K562 (cell line): ENCODE data around the gene CNOT6L. TPM values are rescaled to one million over a fixed set of nuclear protein-coding genes. Genes with fewer than 3 reads are reported as not detected.
A peak's percentile ranks its signal among the peaks of the same experiment; 100 is the strongest.

Experiments
- CREB5 ChIP-seq: fragments of 250-450 bp; sonication (Bioruptor Pico); IDR thresholded peaks from 2 replicates; pipeline ENCODE4 v1.5.0; 2020; ENCODE audit warnings: mild to moderate bottlenecking
- DDX20 ChIP-seq: fragments of 450-650 bp; IDR thresholded peaks from 2 replicates; pipeline ENCODE4 v1.6.1; 2016; ENCODE audit warnings: missing genetic modification characterization, low read depth, mild to moderate bottlenecking, missing compliant biosample characterization, moderate library complexity
- FOXJ3 ChIP-seq: sonication (generic); formaldehyde crosslinking; IDR thresholded peaks from 2 replicates; pipeline ENCODE4 v1.4.0; 2020; ENCODE audit warnings: mild to moderate bottlenecking, missing genetic modification reagents
- IRF9 ChIP-seq: fragments of 450-650 bp; IDR thresholded peaks from 2 replicates; pipeline ENCODE4 v1.6.1; 2016; ENCODE audit warnings: missing biosample characterization, missing genetic modification characterization
- LARP7 ChIP-seq: fragments of 450-650 bp; IDR thresholded peaks from 2 replicates; pipeline ENCODE4 v1.6.1; 2016
- MCM5 ChIP-seq: fragments of 450-650 bp; IDR thresholded peaks from 2 replicates; pipeline ENCODE4 v1.6.1; 2016; ENCODE audit warnings: low read depth
- PHB2 ChIP-seq: fragments of 450-650 bp; IDR thresholded peaks from 2 replicates; pipeline ENCODE4 v1.6.1; 2017; ENCODE audit warnings: low read depth
- RAD21 ChIP-seq, 2 experiments: fragments of 250-450 bp in 1 of 2; fragments of 450-650 bp in 1 of 2; sonication (Bioruptor Pico) in 1 of 2; formaldehyde crosslinking in 1 of 2; IDR thresholded peaks in 1 of 2; conservative IDR thresholded peaks in 1 of 2; 2 replicates each; pipeline versions ENCODE4 v1.4.0 to v1.8.0; 2020 to 2022; ENCODE audit warnings: mild to moderate bottlenecking in 2 of 2, moderate library complexity in 1 of 2
- SMARCA5 ChIP-seq: fragments of 450-650 bp; IDR thresholded peaks from 2 replicates; pipeline ENCODE4 v1.6.1; 2016
- TBP ChIP-seq: optimal IDR thresholded peaks from 2 replicates; pipeline ENCODE3; 2011; ENCODE audit warnings: low read depth, low read length, improper control_type of control experiment
- TFAM ChIP-seq: fragments of 250-450 bp; sonication (Bioruptor Pico); conservative IDR thresholded peaks from 2 replicates; pipeline ENCODE4 v1.5.0; 2021; ENCODE audit warnings: mild to moderate bottlenecking, moderate library complexity
- ZBTB12 ChIP-seq: fragments of 250-450 bp; sonication (Bioruptor Pico); IDR thresholded peaks from 2 replicates; pipeline ENCODE4 v1.4.0; 2020
- ZNF551 ChIP-seq: fragments of 250-450 bp; sonication (Bioruptor Pico); IDR thresholded peaks from 2 replicates; pipeline ENCODE4 v1.5.0; 2021; ENCODE audit warnings: mild to moderate bottlenecking, moderate library complexity
- polyA plus RNA-seq, 8 experiments: library from polyadenylated mRNA; depleted of rRNA in 4 of 8; stranded (reverse) in 5 of 8; unstranded in 3 of 8; fragments of >200 nt; fragmentation: Nextera tagmentation in 2 of 8; fragmentation: Illumina TruSeq in 1 of 8; extraction: Ambion mirVana in 2 of 8; extraction: Trizol in 1 of 8; gene quantifications; 2 replicates each; pipeline versions ENCODE4 v1.2.1 to v1.2.3, GENCODE V29; 2011 to 2014; ENCODE audit warnings: inconsistent platforms in 1 of 8, missing spikeins in 1 of 8
- total RNA-seq, 7 experiments: library from RNA; depleted of rRNA in 6 of 7; stranded (reverse); fragments of >200 nt in 6 of 7; fragmentation: Illumina TruSeq in 2 of 7; extraction: Trizol in 2 of 7; gene quantifications; 2 replicates each; pipeline versions ENCODE4 v1.2.1 to v1.2.3, GENCODE V29; 2011 to 2021; ENCODE audit warnings: low replicate concordance in 1 of 7
- TF ChIP-seq, protein P1 (sequence below): fragments of 450-650 bp; conservative IDR thresholded peaks from 2 replicates; pipeline ENCODE4 v1.6.1; 2016; ENCODE audit warnings: missing genetic modification characterization, low read depth, mild to moderate bottlenecking, missing compliant biosample characterization, moderate library complexity
- TF ChIP-seq, protein P2 (sequence below): fragments of 450-650 bp; IDR thresholded peaks from 2 replicates; pipeline ENCODE4 v1.6.1; 2016; ENCODE audit warnings: low read depth, mild to moderate bottlenecking, moderate library complexity
- TF ChIP-seq, protein P3 (sequence below): fragments of 250-450 bp; sonication (Bioruptor Pico); IDR thresholded peaks from 2 replicates; pipeline ENCODE4 v1.4.0; 2020

The CNOT6L gene
- total and polyA plus RNA-seq, 9 of the 15 experiments (the other 6 are each of a cell fraction or from before 2014, with no cell fraction given): 3.7 to 27.9 (median 6.5) TPM

DNA sequence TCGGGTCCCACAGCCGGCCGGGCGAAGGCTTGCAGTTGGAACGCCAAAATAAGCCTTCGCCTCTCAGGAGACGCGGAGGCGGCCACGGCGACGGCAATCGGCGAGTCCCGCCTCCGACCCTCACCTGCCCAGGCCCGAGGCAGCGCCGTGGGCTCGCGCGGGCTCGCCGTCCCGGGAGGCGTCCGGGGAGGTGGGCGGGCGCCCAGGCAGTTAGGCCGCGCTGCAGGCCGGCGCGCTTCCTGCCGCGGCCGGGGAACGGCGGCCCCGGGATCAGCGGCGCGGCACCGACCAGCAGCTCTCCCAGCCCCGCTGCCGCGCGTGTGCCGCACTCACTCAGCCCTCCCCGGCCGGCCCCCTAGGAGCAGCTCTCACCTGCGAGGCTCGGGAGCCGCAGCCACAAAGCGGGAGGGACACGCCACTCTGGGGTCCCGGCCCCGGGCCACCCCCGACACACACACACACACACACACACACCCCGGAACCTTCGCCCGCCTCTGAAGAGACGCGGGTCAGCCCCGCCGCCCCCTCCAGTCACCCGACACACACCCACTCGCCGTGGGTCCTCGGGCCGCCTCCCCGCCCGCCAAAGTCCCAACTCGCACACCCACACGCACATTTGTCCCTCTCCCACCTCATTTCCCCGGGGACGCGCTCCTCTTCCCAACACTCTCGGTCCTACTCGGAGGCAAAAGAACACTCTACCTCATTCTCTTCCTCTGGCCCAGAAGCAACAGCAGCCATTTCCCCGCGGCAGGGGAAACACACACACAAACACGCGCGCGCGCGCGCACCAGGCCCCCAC lies at the start of gene CNOT6L (continued):
- TF ChIP-seq SMARCA5 (no peak), TFAM (CRISPR knock-in tag) (no peak), FOXJ3 (CRISPR knock-in tag) (no peak), LARP7 (0 out of 2 replicates have a peak, but pooled peaks have one; percentile 48), ZBTB12 (CRISPR knock-in tag) (no peak), RAD21 (CRISPR knock-in tag; conservative IDR thresholded peaks at IDR 0.05 in 1 of 2, IDR thresholded peaks at IDR 0.05 in 1 of 2) (no peak), TBP (no peak), IRF9 (no peak), PHB2 (no peak), DDX20 (tag) (no peak), CREB5 (no peak), ZNF551 (CRISPR knock-in tag) (no peak), MCM5 (no peak)
- TF ChIP-seq, protein P1, sequence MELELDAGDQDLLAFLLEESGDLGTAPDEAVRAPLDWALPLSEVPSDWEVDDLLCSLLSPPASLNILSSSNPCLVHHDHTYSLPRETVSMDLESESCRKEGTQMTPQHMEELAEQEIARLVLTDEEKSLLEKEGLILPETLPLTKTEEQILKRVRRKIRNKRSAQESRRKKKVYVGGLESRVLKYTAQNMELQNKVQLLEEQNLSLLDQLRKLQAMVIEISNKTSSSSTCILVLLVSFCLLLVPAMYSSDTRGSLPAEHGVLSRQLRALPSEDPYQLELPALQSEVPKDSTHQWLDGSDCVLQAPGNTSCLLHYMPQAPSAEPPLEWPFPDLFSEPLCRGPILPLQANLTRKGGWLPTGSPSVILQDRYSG (tag): no peak
- TF ChIP-seq, protein P2, sequence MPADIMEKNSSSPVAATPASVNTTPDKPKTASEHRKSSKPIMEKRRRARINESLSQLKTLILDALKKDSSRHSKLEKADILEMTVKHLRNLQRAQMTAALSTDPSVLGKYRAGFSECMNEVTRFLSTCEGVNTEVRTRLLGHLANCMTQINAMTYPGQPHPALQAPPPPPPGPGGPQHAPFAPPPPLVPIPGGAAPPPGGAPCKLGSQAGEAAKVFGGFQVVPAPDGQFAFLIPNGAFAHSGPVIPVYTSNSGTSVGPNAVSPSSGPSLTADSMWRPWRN: no peak
- TF ChIP-seq, protein P3, sequence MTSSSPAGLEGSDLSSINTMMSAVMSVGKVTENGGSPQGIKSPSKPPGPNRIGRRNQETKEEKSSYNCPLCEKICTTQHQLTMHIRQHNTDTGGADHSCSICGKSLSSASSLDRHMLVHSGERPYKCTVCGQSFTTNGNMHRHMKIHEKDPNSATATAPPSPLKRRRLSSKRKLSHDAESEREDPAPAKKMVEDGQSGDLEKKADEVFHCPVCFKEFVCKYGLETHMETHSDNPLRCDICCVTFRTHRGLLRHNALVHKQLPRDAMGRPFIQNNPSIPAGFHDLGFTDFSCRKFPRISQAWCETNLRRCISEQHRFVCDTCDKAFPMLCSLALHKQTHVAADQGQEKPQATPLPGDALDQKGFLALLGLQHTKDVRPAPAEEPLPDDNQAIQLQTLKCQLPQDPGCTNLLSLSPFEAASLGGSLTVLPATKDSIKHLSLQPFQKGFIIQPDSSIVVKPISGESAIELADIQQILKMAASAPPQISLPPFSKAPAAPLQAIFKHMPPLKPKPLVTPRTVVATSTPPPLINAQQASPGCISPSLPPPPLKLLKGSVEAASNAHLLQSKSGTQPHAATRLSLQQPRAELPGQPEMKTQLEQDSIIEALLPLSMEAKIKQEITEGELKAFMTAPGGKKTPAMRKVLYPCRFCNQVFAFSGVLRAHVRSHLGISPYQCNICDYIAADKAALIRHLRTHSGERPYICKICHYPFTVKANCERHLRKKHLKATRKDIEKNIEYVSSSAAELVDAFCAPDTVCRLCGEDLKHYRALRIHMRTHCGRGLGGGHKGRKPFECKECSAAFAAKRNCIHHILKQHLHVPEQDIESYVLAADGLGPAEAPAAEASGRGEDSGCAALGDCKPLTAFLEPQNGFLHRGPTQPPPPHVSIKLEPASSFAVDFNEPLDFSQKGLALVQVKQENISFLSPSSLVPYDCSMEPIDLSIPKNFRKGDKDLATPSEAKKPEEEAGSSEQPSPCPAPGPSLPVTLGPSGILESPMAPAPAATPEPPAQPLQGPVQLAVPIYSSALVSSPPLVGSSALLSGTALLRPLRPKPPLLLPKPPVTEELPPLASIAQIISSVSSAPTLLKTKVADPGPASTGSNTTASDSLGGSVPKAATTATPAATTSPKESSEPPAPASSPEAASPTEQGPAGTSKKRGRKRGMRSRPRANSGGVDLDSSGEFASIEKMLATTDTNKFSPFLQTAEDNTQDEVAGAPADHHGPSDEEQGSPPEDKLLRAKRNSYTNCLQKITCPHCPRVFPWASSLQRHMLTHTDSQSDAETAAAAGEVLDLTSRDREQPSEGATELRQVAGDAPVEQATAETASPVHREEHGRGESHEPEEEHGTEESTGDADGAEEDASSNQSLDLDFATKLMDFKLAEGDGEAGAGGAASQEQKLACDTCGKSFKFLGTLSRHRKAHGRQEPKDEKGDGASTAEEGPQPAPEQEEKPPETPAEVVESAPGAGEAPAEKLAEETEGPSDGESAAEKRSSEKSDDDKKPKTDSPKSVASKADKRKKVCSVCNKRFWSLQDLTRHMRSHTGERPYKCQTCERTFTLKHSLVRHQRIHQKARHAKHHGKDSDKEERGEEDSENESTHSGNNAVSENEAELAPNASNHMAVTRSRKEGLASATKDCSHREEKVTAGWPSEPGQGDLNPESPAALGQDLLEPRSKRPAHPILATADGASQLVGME (CRISPR knock-in tag): no peak
